HUES48 (cell line): ENCODE measurements around the gene USP43.
A peak's percentile ranks its signal among the peaks of the same experiment; 100 is the strongest.

Experiments used
- H3K27ac ChIP-seq: one replicate; pipeline ENCODE4 v1.7.0; 2013; ENCODE audit warnings: low read depth, low read length, inconsistent platforms
- H3K27me3 ChIP-seq: 2 replicates; pipeline ENCODE4 v1.6.1; 2013; ENCODE audit warnings: mild to moderate bottlenecking, low read length; ENCODE audit not compliant: control insufficient read depth, insufficient read depth
- H3K36me3 ChIP-seq: 2 replicates; pipeline ENCODE4 v1.6.1; 2013; ENCODE audit warnings: low read length; ENCODE audit not compliant: control insufficient read depth, insufficient read depth
- H3K4me1 ChIP-seq: 2 replicates; pipeline ENCODE4 v1.6.1; 2013; ENCODE audit warnings: mild to moderate bottlenecking, low read length; ENCODE audit not compliant: control insufficient read depth, insufficient read depth
- H3K4me3 ChIP-seq: 2 replicates; pipeline ENCODE4 v1.5.1; 2013; ENCODE audit warnings: mild to moderate bottlenecking, low read depth, low read length
- H3K9ac ChIP-seq: 2 replicates; pipeline ENCODE4 v1.6.1; 2013; ENCODE audit warnings: mild to moderate bottlenecking, low read depth, low read length, moderate library complexity
- H3K9me3 ChIP-seq: 2 replicates; pipeline ENCODE4 v1.6.1; 2013; ENCODE audit warnings: low read length; ENCODE audit not compliant: control insufficient read depth, insufficient read depth

The USP43 gene

GRCh38 chr17:9677411-9677810 is 32.1 kb downstream of the USP43 start:
- peak overlapping the region; percentile 12 for H3K27ac ChIP-seq
- peaks cover 23% of the 10 kb centered on the region for H3K36me3 ChIP-seq
- no peaks in the 10 kb centered on the region for H3K27me3 ChIP-seq
- H3K4me1 ChIP-seq, result no peaks in the 10 kb centered on the region
- H3K9me3 ChIP-seq, result peaks cover 12% of the 10 kb centered on the region
- H3K4me3 ChIP-seq, result no peak overlapping the region
- H3K9ac ChIP-seq, result no peak overlapping the region

GRCh38 chr17:9677896-9678295 is 32.6 kb downstream of the USP43 start:
- H3K9me3 ChIP-seq, result peaks cover 12% of the 10 kb centered on the region
- peaks cover 23% of the 10 kb centered on the region for H3K36me3 ChIP-seq
- no peak overlapping the region for H3K9ac ChIP-seq
- H3K4me1 ChIP-seq, result no peaks in the 10 kb centered on the region
- H3K27me3 ChIP-seq, result no peaks in the 10 kb centered on the region
- H3K4me3 ChIP-seq, result no peak overlapping the region
- no peak overlapping the region for H3K27ac ChIP-seq

- H3K9me3 ChIP-seq, result peaks cover 6% of the 10 kb centered on the region
- no peaks in the 10 kb centered on the region for H3K27me3 ChIP-seq
- H3K36me3 ChIP-seq, result peaks cover 24% of the 10 kb centered on the region
- no peak overlapping the region for H3K4me3 ChIP-seq
- H3K27ac ChIP-seq, result no peak overlapping the region
- H3K4me1 ChIP-seq, result no peaks in the 10 kb centered on the region
- H3K9ac ChIP-seq, result no peak overlapping the region
Measured at GRCh38 chr17:9684955-9685621, 39.8 kb downstream of the USP43 start.

DNA sequence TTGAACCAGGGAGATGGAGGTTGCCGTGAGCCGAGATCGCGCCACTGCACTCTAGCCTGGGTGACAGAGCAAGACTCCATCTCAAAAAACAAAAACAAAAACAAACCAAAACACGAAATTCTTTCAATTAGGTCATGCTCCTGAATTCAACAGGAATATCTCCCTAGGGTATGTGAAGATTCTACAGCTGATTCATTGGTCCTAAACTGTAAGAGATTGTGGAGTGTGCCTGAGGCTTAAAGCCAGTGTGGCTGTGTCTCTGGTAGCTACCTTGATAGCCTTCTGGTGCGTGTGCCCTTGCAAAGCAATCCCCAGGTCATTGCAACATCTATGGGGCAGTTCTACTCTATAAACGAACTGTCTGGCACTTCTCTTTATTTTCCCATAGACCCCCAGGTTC is 48.4 kb downstream of the USP43 start:
- H3K27me3 ChIP-seq, result no peaks in the 10 kb centered on the region
- H3K4me1 ChIP-seq, result no peaks in the 10 kb centered on the region
- H3K27ac ChIP-seq, result no peak overlapping the region
- H3K4me3 ChIP-seq, result no peak overlapping the region
- H3K9ac ChIP-seq, result no peak overlapping the region
- H3K36me3 ChIP-seq, result peaks cover 25% of the 10 kb centered on the region
- H3K9me3 ChIP-seq, result no peaks in the 10 kb centered on the region

GRCh38 chr17:9696279-9697044 is 51.1 kb downstream of the USP43 start:
- no peak overlapping the region for H3K9ac ChIP-seq
- no peaks in the 10 kb centered on the region for H3K27me3 ChIP-seq
- H3K9me3 ChIP-seq, result no peaks in the 10 kb centered on the region
- H3K27ac ChIP-seq, result no peak overlapping the region
- H3K4me3 ChIP-seq, result no peak overlapping the region
- H3K36me3 ChIP-seq, result peaks cover 21% of the 10 kb centered on the region
- no peaks in the 10 kb centered on the region for H3K4me1 ChIP-seq

GRCh38 chr17:9700136-9700535 is 54.8 kb downstream of the USP43 start:
- no peak overlapping the region for H3K9ac ChIP-seq
- no peak overlapping the region for H3K27ac ChIP-seq
- no peak overlapping the region for H3K4me3 ChIP-seq
- H3K9me3 ChIP-seq, result no peaks in the 10 kb centered on the region
- peaks cover 27% of the 10 kb centered on the region for H3K36me3 ChIP-seq
- H3K4me1 ChIP-seq, result no peaks in the 10 kb centered on the region
- H3K27me3 ChIP-seq, result no peaks in the 10 kb centered on the region

GRCh38 chr17:9700754-9701476 is 55.6 kb downstream of the USP43 start:
- Histone ChIP-seq H3K27me3 (no peaks in the 10 kb centered on the region), H3K9me3 (no peaks in the 10 kb centered on the region), H3K4me1 (no peaks in the 10 kb centered on the region), H3K4me3 (no peak overlapping the region), H3K27ac (no peak overlapping the region), H3K9ac (no peak overlapping the region), H3K36me3 (peaks cover 24% of the 10 kb centered on the region)

DNA sequence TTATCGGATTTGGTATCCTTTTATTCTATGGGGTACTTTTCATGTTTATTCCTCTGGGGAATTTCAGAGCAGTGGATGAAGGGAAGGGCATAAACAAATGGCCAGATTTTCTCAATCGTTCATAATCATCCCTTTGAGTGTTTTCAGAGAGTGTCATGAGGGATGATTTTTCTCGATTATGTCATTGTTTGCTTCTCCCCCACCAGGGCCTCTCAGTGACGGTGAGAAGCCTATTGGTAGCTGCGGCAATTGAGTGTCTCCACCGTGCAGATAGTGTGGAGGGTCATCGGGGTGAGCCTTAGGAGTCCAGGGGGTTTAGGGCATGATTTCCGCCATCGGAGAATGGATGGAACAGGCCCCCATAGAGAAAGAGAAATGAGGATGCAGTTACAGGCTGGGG is 57.2 kb downstream of the USP43 start:
- Histone ChIP-seq H3K27ac (no peak overlapping the region), H3K9me3 (no peaks in the 10 kb centered on the region), H3K4me1 (no peaks in the 10 kb centered on the region), H3K4me3 (no peak overlapping the region), H3K36me3 (peaks cover 26% of the 10 kb centered on the region), H3K9ac (no peak overlapping the region), H3K27me3 (no peaks in the 10 kb centered on the region)

GRCh38 chr17:9702914-9703780 is 57.8 kb downstream of the USP43 start:
- Histone ChIP-seq H3K36me3 (peaks cover 26% of the 10 kb centered on the region), H3K27me3 (no peaks in the 10 kb centered on the region), H3K4me3 (no peak overlapping the region), H3K27ac (no peak overlapping the region), H3K9ac (no peak overlapping the region), H3K4me1 (no peaks in the 10 kb centered on the region), H3K9me3 (no peaks in the 10 kb centered on the region)

DNA sequence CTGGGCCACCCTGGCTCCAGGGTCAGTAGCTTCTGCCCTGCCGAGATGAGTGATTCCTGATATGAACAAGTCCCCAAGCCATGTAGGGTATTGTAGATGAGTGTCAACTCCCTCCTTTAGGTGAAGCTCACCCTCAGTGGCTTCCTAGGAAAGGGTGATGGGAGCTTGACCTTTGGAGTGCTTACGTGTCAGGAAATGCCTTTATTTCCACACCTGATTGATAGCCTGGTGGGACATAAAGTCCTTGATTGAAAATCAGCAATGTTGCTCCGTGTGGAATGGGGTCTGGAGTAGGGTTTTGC is 58.4 kb downstream of the USP43 start:
- no peaks in the 10 kb centered on the region for H3K27me3 ChIP-seq
- H3K4me3 ChIP-seq, result no peak overlapping the region
- no peak overlapping the region for H3K27ac ChIP-seq
- H3K4me1 ChIP-seq, result no peaks in the 10 kb centered on the region
- peaks cover 26% of the 10 kb centered on the region for H3K36me3 ChIP-seq
- H3K9ac ChIP-seq, result no peak overlapping the region
- no peaks in the 10 kb centered on the region for H3K9me3 ChIP-seq
